Heart left ventricle (tissue), 16 donors: ENCODE measurements around the gene TPRN. TPM values are rescaled to one million over a fixed set of nuclear protein-coding genes. Genes with fewer than 3 reads are reported as not detected.

Source experiments
- ATAC-seq, 4 donors: fragments of 200-7000 bp; cut with Tn5 transposase; one replicate each; pipeline ENCODE4 v1.9.1; 2020 to 2022; ENCODE audit warnings: moderate library complexity in 4 of 4, mild to moderate bottlenecking in 3 of 4, moderate number of reproducible peaks in 1 of 4
- DNase-seq, 5 donors: peaks; one replicate each; pipeline ENCODE4 v3.0.0-alpha.2; 2020
- H3K27ac ChIP-seq, 12 donors: fragments of 200-600 bp; sonication (generic) in 4 of 12; one replicate each; pipeline versions ENCODE4 v1.5.0 to v1.8.0; 2016 to 2022; ENCODE audit warnings: mild to moderate bottlenecking in 2 of 12
- H3K27me3 ChIP-seq, 9 donors: fragments of 200-600 bp; sonication (generic) in 2 of 9; one replicate each; pipeline versions ENCODE4 v1.5.1 to v1.8.0; 2016 to 2022; ENCODE audit warnings: mild to moderate bottlenecking in 3 of 9
- H3K36me3 ChIP-seq, 9 donors: fragments of 200-600 bp; sonication (generic) in 2 of 9; one replicate each; pipeline versions ENCODE4 v1.5.0 to v1.8.0; 2018 to 2022; ENCODE audit warnings: mild to moderate bottlenecking in 2 of 9
- H3K4me1 ChIP-seq, 12 donors: fragments of 200-600 bp; sonication (generic) in 4 of 12; one replicate each; pipeline versions ENCODE4 v1.5.0 to v1.8.0; 2016 to 2022; ENCODE audit warnings: mild to moderate bottlenecking in 3 of 12
- H3K4me3 ChIP-seq, 12 donors: fragments of 200-600 bp; sonication (generic) in 4 of 12; one replicate each; pipeline versions ENCODE4 v1.5.0 to v1.8.0; 2017 to 2022; ENCODE audit warnings: mild to moderate bottlenecking in 9 of 12, moderate library complexity in 4 of 12
- H3K9me3 ChIP-seq, 12 donors: fragments of 200-600 bp; sonication (generic) in 4 of 12; one replicate each; pipeline versions ENCODE4 v1.5.0 to v1.8.0; 2016 to 2022; ENCODE audit warnings: mild to moderate bottlenecking in 1 of 12
- POLR2A ChIP-seq, 2 donors: fragments of 450-650 bp; IDR thresholded peaks; one replicate each; pipeline ENCODE4 v1.6.1; 2017; ENCODE audit warnings: antibody characterized with exemption in 2 of 2, mild to moderate bottlenecking in 2 of 2, moderate library complexity in 2 of 2
- WGBS, 4 donors: extraction: QIAGEN DNeasy Blood & Tissue Kit in 2 of 4; methylation state at CpG; one replicate each; pipeline versions ENCODE4 v1.1.5 to v1.1.7; 2013 to 2018; 5-methylcytosine and 5-hydroxymethylcytosine counted together
- intact Hi-C, 10 donors: fragments of 100-400 bp; cut with DNase I; formaldehyde crosslinking; loops; one replicate each; pipeline versions ENCODE4 v1.11.1 to v1.14.2; 2022
- polyA plus RNA-seq, 2 donors: library from polyadenylated mRNA; stranded (reverse); fragments of 200-250 nt; gene quantifications; one replicate each; pipeline ENCODE4 v1.2.3, GENCODE V29; 2013
- total RNA-seq, 9 donors: library from RNA; depleted of rRNA in 2 of 9; stranded (reverse); fragments of >200 nt in 2 of 9; fragmentation: NEBNext Ultra II Directional in 3 of 9; extraction: Animal tissue kit (Norgen Biotek cat#: 25700) in 3 of 9; gene quantifications; one replicate each; pipeline versions ENCODE4 v1.1.0 to v1.2.4, GENCODE V29; 2016 to 2023
- TF ChIP-seq, protein P1 (sequence below), 12 donors: fragments of 200-600 bp; sonication (generic) in 4 of 12; IDR thresholded peaks; one replicate each; pipeline versions ENCODE4 v1.5.0 to v1.8.0; 2018 to 2022; ENCODE audit warnings: antibody characterized with exemption in 12 of 12, mild to moderate bottlenecking in 5 of 12
- donor health status: ischemic (EF 13 %, LVEDD 7.1; RV severe dilation, severe dysfunction).
- donor health status: healthy with polysubstance abuse.
- donor health status: DM: no; HTN: yes; CAD: no.
- donor health status: DM: no; HTN: no; CAD: no.
- donor health status: ischemic (EF 25% LVEDD 6.9; RV normal size, moderate dysfunction).
- donor health status: ischemic (EF 25% LVEDD 5.7; RV mildly dilated, moderate dysfunction).
- donor health status: healthy.
- donor health status: DM: yes; HTN: yes; CAD: no.
- donor health status: ischemic (EF 35%, LVEDD 5.7; RV mildly dilated, moderate dysfunction).
- donor health status: nonischemic (EF 11% LVEDD 7.7; RV severe dilation, severe dysfunction).
- donor health status: DM: yes; HTN: yes; CAD: no.
- donor health status: PGD.
- donor health status: ischemic (EF 29% LVEDD 5.4; RV normal size, mild dysfunction).
- donor health status: nonischemic (EF 23%, LVEDD 6.1; RV moderate dilation, normal function).

The TPRN gene
- total and polyA plus RNA-seq, 11 donors = 11.5 to 18.0 (median 16.6) TPM

DNA sequence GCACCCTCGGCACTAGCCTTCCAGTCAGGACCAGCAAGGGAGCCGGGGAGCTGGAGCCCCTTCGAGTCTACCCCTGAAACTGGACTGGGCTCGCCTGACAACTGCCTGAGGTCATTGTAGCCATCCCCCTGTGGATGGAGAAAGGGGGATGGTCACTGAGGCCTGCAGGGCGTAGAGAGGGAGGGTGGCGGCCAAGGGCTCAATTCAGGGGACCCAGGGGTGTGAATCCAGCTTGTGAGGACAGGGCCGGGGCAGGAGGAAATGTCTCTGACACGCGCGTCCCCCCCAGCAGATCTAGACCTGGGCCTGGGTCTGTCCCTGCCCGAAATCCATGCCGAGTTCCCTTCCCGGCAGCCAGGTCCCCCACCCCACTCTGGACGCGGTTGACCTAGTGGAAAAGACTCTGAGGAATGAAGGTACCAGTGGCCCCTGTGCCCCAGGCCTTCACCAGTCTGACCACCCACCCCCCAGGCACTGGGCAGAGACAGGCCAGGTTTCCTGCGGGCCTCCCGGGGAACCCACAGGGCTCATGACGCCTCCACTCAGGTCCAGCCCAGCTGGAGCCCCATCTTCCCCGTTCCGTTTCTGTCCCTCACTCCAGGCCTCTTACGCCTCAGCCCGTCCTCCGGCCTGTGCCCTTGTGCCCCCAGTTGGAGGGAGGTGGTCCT, 31.0 kb upstream of the TPRN start:
- Histone ChIP-seq H3K9me3 (no peaks in the 10 kb centered on the region), H3K27me3 (peaks cover 8 to 56% (median 38%) of the 10 kb centered on the region in 9 donors), H3K36me3 (no peaks in the 10 kb centered on the region), H3K27ac (no peak overlapping the region), H3K4me1 (peaks cover 0 to 14% (median 9%) of the 10 kb centered on the region in 12 donors), H3K4me3 (no peak overlapping the region)
- ATAC-seq (no peak), DNase-seq (no peak)
- 72 to 89% (median 82%) methylated on average over 13 to 23 of the region's 23 CpGs for WGBS, 4 donors
- intact Hi-C loops = loop anchor here in 1 of 10 donors (10.0 kb wide), 1 partner anchor 447 kb away; no protein-coding TSS in a partner anchor
- TF ChIP-seq POLR2A (IDR thresholded peaks at IDR 0.05) = no peak
- TF ChIP-seq, protein P1, sequence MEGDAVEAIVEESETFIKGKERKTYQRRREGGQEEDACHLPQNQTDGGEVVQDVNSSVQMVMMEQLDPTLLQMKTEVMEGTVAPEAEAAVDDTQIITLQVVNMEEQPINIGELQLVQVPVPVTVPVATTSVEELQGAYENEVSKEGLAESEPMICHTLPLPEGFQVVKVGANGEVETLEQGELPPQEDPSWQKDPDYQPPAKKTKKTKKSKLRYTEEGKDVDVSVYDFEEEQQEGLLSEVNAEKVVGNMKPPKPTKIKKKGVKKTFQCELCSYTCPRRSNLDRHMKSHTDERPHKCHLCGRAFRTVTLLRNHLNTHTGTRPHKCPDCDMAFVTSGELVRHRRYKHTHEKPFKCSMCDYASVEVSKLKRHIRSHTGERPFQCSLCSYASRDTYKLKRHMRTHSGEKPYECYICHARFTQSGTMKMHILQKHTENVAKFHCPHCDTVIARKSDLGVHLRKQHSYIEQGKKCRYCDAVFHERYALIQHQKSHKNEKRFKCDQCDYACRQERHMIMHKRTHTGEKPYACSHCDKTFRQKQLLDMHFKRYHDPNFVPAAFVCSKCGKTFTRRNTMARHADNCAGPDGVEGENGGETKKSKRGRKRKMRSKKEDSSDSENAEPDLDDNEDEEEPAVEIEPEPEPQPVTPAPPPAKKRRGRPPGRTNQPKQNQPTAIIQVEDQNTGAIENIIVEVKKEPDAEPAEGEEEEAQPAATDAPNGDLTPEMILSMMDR (IDR thresholded peaks at IDR 0.05) = no peak

- H3K36me3 ChIP-seq = no peaks in the 10 kb centered on the region
- H3K27ac ChIP-seq = no peak within 1 kb of the TSS
- DNase-seq = no peak
- TF ChIP-seq, protein P1 (IDR thresholded peaks at IDR 0.05) = no peak
- no peak for TF ChIP-seq POLR2A (IDR thresholded peaks at IDR 0.05)
- no peaks in the 10 kb centered on the region for H3K9me3 ChIP-seq
- intact Hi-C loops = loop anchor here in 1 of 10 donors (10.0 kb wide), 1 partner anchor 446 kb away; no protein-coding TSS in a partner anchor
- peaks cover 0 to 7% (median 2%) of the 10 kb centered on the region in 12 donors for H3K4me1 ChIP-seq
- ATAC-seq = no peak
- no peak within 1 kb of the TSS for H3K4me3 ChIP-seq
- peaks cover 8 to 56% (median 38%) of the 10 kb centered on the region in 9 donors for H3K27me3 ChIP-seq
- 52 to 62% (median 61%) methylated on average over 9 to 14 of the region's 14 CpGs for WGBS, 4 donors
Observed at GRCh38 chr9:137230705-137231371, 30.3 kb upstream of the TPRN start, which contains the start of gene SLC34A3. SLC34A3 (plus strand) TSS chr9:137230901; CDS start chr9:137231703, 802 bp downstream.

DNA sequence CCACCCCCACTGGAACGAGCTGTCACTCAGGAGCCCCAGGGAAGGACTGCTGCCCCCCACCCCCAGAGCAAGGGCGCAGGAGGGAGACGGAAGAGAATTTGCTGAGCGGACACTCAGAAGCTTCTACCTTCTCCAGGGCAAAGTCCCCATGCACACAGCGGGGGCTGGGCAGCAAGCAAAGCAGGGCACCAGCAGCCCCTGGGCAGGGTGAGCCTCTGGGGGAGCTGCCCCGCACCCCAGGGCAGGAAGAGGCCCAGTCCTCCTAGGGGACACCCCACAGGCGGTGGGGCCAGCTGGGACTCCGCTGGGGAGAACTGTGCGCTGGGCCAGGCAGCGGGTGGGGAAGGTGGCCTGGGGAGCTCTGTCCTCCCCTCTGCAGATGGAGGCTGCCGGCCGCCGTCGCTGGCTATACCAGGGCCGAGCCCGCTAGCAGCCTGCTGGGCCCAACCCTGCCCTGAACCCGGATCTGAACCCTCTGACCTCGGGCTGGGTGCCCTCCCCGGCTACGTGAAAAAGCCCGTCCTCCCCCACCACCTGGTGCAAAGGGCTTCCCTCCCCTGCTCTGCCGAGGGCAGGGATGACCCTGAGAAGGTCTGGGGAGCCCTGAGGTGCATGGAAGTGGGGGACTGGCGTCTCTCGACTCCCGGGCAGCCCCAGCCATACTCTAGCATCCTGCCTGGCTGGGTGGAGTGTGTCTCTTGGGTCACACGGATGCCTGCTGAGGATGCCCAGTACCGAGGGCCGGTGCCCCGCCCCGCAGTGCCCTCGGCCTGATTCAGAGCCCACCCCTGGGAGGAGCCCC, 29.6 kb upstream of the TPRN start:
- H3K4me1 ChIP-seq = peaks cover 0 to 5% (median 0%) of the 10 kb centered on the region in 12 donors
- intact Hi-C loops = loop anchor here in 7 of 10 donors (2.0 to 10.0 kb wide), 7 partner anchors 38 to 445 kb away; partner anchors contain the start of genes ANAPC2 (in 4 of the 7) and SSNA1 (in 4 of the 7)
- ATAC-seq (no peak), DNase-seq (no peak)
- no peak overlapping the region for H3K4me3 ChIP-seq
- no peaks in the 10 kb centered on the region for H3K36me3 ChIP-seq
- H3K9me3 ChIP-seq = no peaks in the 10 kb centered on the region
- no peak overlapping the region for H3K27ac ChIP-seq
- TF ChIP-seq, protein P1 (IDR thresholded peaks at IDR 0.05) = no peak
- TF ChIP-seq POLR2A (IDR thresholded peaks at IDR 0.05) = no peak
- peaks cover 8 to 54% (median 38%) of the 10 kb centered on the region in 9 donors for H3K27me3 ChIP-seq
- 56 to 68% (median 64%) methylated on average over 22 to 31 of the region's 31 CpGs for WGBS, 4 donors
